Suprapubic skin (tissue), 4 donors: ENCODE results near the gene POU6F1.

Experiments
- EP300 ChIP-seq: sonication (generic); formaldehyde crosslinking; IDR thresholded peaks from one replicate; pipeline ENCODE4 v1.6.1; 2017; ENCODE audit warnings: antibody characterized with exemption
- POLR2A ChIP-seq, 2 donors: fragments of 450-650 bp; IDR thresholded peaks; one replicate each; pipeline ENCODE4 v1.6.1; 2017; ENCODE audit warnings: antibody characterized with exemption in 2 of 2, mild to moderate bottlenecking in 2 of 2, moderate library complexity in 2 of 2
- POLR2AphosphoS5 ChIP-seq, 3 donors: sonication (generic); formaldehyde crosslinking; IDR thresholded peaks; one replicate each; pipeline ENCODE4 v1.6.1; 2017; ENCODE audit warnings: antibody characterized with exemption in 3 of 3
- TF ChIP-seq, protein P1 (sequence below), 2 donors: fragments of 200-600 bp in 1 of 2; fragments of 450-650 bp in 1 of 2; sonication (generic) in 1 of 2; IDR thresholded peaks; one replicate each; pipeline ENCODE4 v1.5.1; 2016 to 2019; ENCODE audit warnings: antibody characterized with exemption in 2 of 2, mild to moderate bottlenecking in 1 of 2, moderate library complexity in 1 of 2

DNA sequence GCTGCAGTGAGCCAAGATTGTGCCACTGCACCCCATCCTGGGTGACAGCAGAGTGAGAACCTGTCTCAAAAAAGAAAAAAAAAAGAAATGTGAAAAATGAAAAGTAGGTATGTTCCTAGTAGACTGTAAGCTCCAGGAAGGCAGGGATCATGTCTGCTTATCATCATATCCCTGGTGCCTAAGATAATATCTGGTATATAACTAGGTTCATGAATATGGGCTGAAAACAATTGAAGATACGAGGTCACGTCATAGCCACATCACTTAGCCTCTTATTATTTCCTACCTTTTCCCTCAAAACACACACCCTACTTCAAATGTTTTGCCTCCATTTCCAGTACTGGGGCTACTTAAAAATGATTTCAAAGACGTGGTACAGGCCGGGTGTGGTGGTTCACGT lies 3.0 kb downstream of the POU6F1 start:
- TF ChIP-seq POLR2A (IDR thresholded peaks at IDR 0.05) (no peak), EP300 (no peak), POLR2AphosphoS5 (IDR thresholded peaks at IDR 0.05) (no peak)
- TF ChIP-seq, protein P1, sequence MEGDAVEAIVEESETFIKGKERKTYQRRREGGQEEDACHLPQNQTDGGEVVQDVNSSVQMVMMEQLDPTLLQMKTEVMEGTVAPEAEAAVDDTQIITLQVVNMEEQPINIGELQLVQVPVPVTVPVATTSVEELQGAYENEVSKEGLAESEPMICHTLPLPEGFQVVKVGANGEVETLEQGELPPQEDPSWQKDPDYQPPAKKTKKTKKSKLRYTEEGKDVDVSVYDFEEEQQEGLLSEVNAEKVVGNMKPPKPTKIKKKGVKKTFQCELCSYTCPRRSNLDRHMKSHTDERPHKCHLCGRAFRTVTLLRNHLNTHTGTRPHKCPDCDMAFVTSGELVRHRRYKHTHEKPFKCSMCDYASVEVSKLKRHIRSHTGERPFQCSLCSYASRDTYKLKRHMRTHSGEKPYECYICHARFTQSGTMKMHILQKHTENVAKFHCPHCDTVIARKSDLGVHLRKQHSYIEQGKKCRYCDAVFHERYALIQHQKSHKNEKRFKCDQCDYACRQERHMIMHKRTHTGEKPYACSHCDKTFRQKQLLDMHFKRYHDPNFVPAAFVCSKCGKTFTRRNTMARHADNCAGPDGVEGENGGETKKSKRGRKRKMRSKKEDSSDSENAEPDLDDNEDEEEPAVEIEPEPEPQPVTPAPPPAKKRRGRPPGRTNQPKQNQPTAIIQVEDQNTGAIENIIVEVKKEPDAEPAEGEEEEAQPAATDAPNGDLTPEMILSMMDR (IDR thresholded peaks at IDR 0.05): no peak
